Esophagus squamous epithelium (tissue), 5 donors: ENCODE results near the gene PRG3. TPM values are rescaled to one million over a fixed set of nuclear protein-coding genes. Genes with fewer than 3 reads are reported as not detected.

Experiments
- DNase-seq: peaks from one replicate; lab custom pipeline; 2025; lab: John Stamatoyannopoulos, UW
- H3K27ac ChIP-seq, 4 donors: fragments of 200-600 bp; sonication (generic); one replicate each; pipeline ENCODE4 v1.5.1; 2016 to 2019; ENCODE audit warnings: mild to moderate bottlenecking in 1 of 4
- H3K27me3 ChIP-seq, 4 donors: fragments of 200-600 bp; sonication (generic); 1 replicate in 3 of 4; 2 replicates in 1 of 4; pipeline versions ENCODE4 v1.5.1 to v1.6.0; 2017 to 2021; ENCODE audit warnings: antibody characterized with exemption in 1 of 4
- H3K36me3 ChIP-seq, 3 donors: fragments of 200-600 bp; sonication (generic); one replicate each; pipeline ENCODE4 v1.5.1; 2016 to 2019
- H3K4me1 ChIP-seq, 3 donors: fragments of 200-600 bp; sonication (generic); one replicate each; pipeline ENCODE4 v1.5.1; 2017 to 2019
- H3K4me3 ChIP-seq, 4 donors: fragments of 200-600 bp; sonication (generic); 1 replicate in 3 of 4; 2 replicates in 1 of 4; pipeline ENCODE4 v1.5.1; 2016 to 2019; ENCODE audit warnings: mild to moderate bottlenecking in 2 of 4, moderate library complexity in 1 of 4
- H3K9me3 ChIP-seq, 3 donors: fragments of 200-600 bp; sonication (generic); one replicate each; pipeline ENCODE4 v1.5.1; 2016 to 2019
- CTCF ChIP-seq, 6 experiments: fragments of 450-650 bp in 4 of 6; fragments of 200-600 bp in 2 of 6; sonication (generic) in 2 of 6; IDR thresholded peaks; one replicate each; pipeline ENCODE4 v1.5.1; 2016 to 2019; ENCODE audit warnings: antibody characterized with exemption in 6 of 6, mild to moderate bottlenecking in 4 of 6, moderate library complexity in 4 of 6
- POLR2A ChIP-seq, 4 donors: fragments of 450-650 bp; IDR thresholded peaks; one replicate each; pipeline ENCODE4 v1.6.1; 2017; ENCODE audit warnings: antibody characterized with exemption in 4 of 4, mild to moderate bottlenecking in 4 of 4, moderate library complexity in 3 of 4
- WGBS, 2 donors: methylation state at CpG; one replicate each; pipeline ENCODE4 v1.1.5; 2018; 5-methylcytosine and 5-hydroxymethylcytosine counted together
- intact Hi-C: fragments of 100-400 bp; cut with DNase I; formaldehyde crosslinking; loops from one replicate; pipeline ENCODE4 v1.15.0; 2022
- total RNA-seq, 4 donors: library from RNA; depleted of rRNA; stranded (reverse); fragments of >200 nt; gene quantifications; one replicate each; pipeline ENCODE4 v1.1.0, GENCODE V29; 2016
- donor health status: DM: yes; HTN: yes; CAD: no.

Gene PRG3
- total RNA-seq, 4 donors from 2014 or later, result not detected

GRCh38 chr11:57327721-57328120, 53.2 kb downstream of the PRG3 start:
- intact Hi-C loops, result no loop called here
- WGBS, 2 donors, result 90 to 93% methylated on average over 5 of the region's 5 CpGs
- TF ChIP-seq POLR2A (IDR thresholded peaks at IDR 0.05) (no peak), CTCF (IDR thresholded peaks at IDR 0.05) (no peak)

More at GRCh38 chr11:57327721-57328120, 53.2 kb downstream of the PRG3 start:
- Histone ChIP-seq H3K36me3 (peaks cover 29 to 68% (median 41%) of the 10 kb centered on the region in 3 donors), H3K4me3 (no peak overlapping the region), H3K4me1 (peaks cover 19 to 30% (median 20%) of the 10 kb centered on the region in 3 donors), H3K27ac (peak overlapping the region in 2 of 4 donors; percentile 24 to 100), H3K27me3 (no peaks in the 10 kb centered on the region), H3K9me3 (no peaks in the 10 kb centered on the region)
- DNase-seq, result no peak

Other genes starting within 250 kb of the PRG3 start
- gene LRRC55, start 199.2 kb downstream of the PRG3 start, total RNA-seq, result under 1 TPM in 2 of 4 donors, not detected in 2; 0.09 to 0.32 TPM
- 1 to 10 TPM in 1 of 4 donors, under 1 TPM in 3; 0.26 to 1.7 (median 0.34) TPM for gene APLNR, start 143.9 kb downstream of the PRG3 start, total RNA-seq
- 100 to 1,000 TPM in 3 of 4 donors, 10 to 100 TPM in 1; 94.6 to 212 (median 124) TPM for gene TNKS1BP1, start 56.2 kb downstream of the PRG3 start, total RNA-seq
- gene SSRP1, start 45.3 kb downstream of the PRG3 start, total RNA-seq, result 10 to 100 TPM; 49.0 to 98.8 (median 81.3) TPM
- gene P2RX3, start 42.8 kb downstream of the PRG3 start, total RNA-seq, result not detected
- not detected for gene PRG2, start 9.5 kb upstream of the PRG3 start, total RNA-seq
- gene SLC43A3, start 46.0 kb upstream of the PRG3 start, total RNA-seq, result 10 to 100 TPM; 54.1 to 90.9 (median 75.6) TPM
- gene RTN4RL2, start 79.4 kb upstream of the PRG3 start, total RNA-seq, result 1 to 10 TPM in 2 of 4 donors, under 1 TPM in 2; 0.66 to 1.1 (median 0.90) TPM
- 10 to 100 TPM in 1 of 4 donors, 1 to 10 TPM in 3; 1.8 to 11.4 (median 4.1) TPM for gene SLC43A1, start 134.6 kb upstream of the PRG3 start, total RNA-seq
- 10 to 100 TPM; 33.0 to 47.3 (median 38.7) TPM for gene TIMM10, start 149.6 kb upstream of the PRG3 start, total RNA-seq
- not detected for gene SMTNL1, start 156.4 kb upstream of the PRG3 start, total RNA-seq
- 10 to 100 TPM; 11.0 to 46.4 (median 22.0) TPM for gene UBE2L6, start 186.5 kb upstream of the PRG3 start, total RNA-seq
- 100 to 1,000 TPM in 2 of 4 donors, 10 to 100 TPM in 1, 1 to 10 TPM in 1; 9.6 to 376 (median 78.4) TPM for gene SERPING1, start 216.5 kb upstream of the PRG3 start, total RNA-seq